Adipocyte (in vitro differentiated cells): ENCODE measurements around the gene SCAMP2.

ENCODE experiments used
- DNase-seq: peaks from one replicate; pipeline ENCODE4 v3.0.0-alpha.2; 2015; ENCODE audit warnings: low read depth
- H3K27me3 ChIP-seq: replicated peaks from 2 replicates; pipeline ENCODE4 v1.7.0; 2013; ENCODE audit warnings: mild to moderate bottlenecking, low read length, moderate library complexity; ENCODE audit not compliant: control insufficient read depth, insufficient read depth
- H3K36me3 ChIP-seq: 2 replicates; pipeline ENCODE4 v1.7.0; 2013; ENCODE audit warnings: low read length, mild to moderate bottlenecking, moderate library complexity; ENCODE audit not compliant: control insufficient read depth, insufficient read depth, severe bottlenecking
- H3K4me1 ChIP-seq: 2 replicates; pipeline ENCODE4 v1.7.0; 2013; ENCODE audit warnings: mild to moderate bottlenecking, low read length, moderate library complexity; ENCODE audit not compliant: control insufficient read depth, insufficient read depth
- H3K4me3 ChIP-seq: 2 replicates; pipeline ENCODE4 v1.7.0; 2013; ENCODE audit warnings: mild to moderate bottlenecking, low read length, moderate library complexity
- H3K9ac ChIP-seq: 2 replicates; pipeline ENCODE4 v1.7.0; 2013; ENCODE audit warnings: mild to moderate bottlenecking, low read length, moderate library complexity
- H3K9me3 ChIP-seq: 2 replicates; pipeline ENCODE4 v1.7.0; 2013; ENCODE audit warnings: mild to moderate bottlenecking, low read length, moderate library complexity; ENCODE audit not compliant: control insufficient read depth

The SCAMP2 gene

GRCh38 chr15:74835312-74835823 is 37.8 kb downstream of the SCAMP2 start:
- Histone ChIP-seq H3K36me3 (peaks cover 9% of the 10 kb centered on the region), H3K9me3 (no peaks in the 10 kb centered on the region), H3K4me3 (no peak overlapping the region), H3K9ac (no peak overlapping the region), H3K4me1 (no peaks in the 10 kb centered on the region), H3K27me3 (peaks cover 2% of the 10 kb centered on the region)
- peak; percentile 65 for DNase-seq

GRCh38 chr15:74833376-74834107 is 39.6 kb downstream of the SCAMP2 start:
- no peaks in the 10 kb centered on the region for H3K4me1 ChIP-seq
- H3K27me3 ChIP-seq = peaks cover 2% of the 10 kb centered on the region
- peaks cover 5% of the 10 kb centered on the region for H3K36me3 ChIP-seq
- no peaks in the 10 kb centered on the region for H3K9me3 ChIP-seq
- H3K9ac ChIP-seq = no peak overlapping the region
- DNase-seq = no peak
- H3K4me3 ChIP-seq = no peak overlapping the region

GRCh38 chr15:74832826-74833225 is 40.3 kb downstream of the SCAMP2 start:
- H3K4me1 ChIP-seq = no peaks in the 10 kb centered on the region
- peaks cover 5% of the 10 kb centered on the region for H3K36me3 ChIP-seq
- no peak for DNase-seq
- H3K9me3 ChIP-seq = no peaks in the 10 kb centered on the region
- H3K4me3 ChIP-seq = no peak overlapping the region
- H3K9ac ChIP-seq = no peak overlapping the region
- H3K27me3 ChIP-seq = peaks cover 4% of the 10 kb centered on the region

- peaks cover 5% of the 10 kb centered on the region for H3K36me3 ChIP-seq
- no peak for DNase-seq
- H3K9ac ChIP-seq = no peak overlapping the region
- no peaks in the 10 kb centered on the region for H3K9me3 ChIP-seq
- H3K4me1 ChIP-seq = no peaks in the 10 kb centered on the region
- H3K27me3 ChIP-seq = peaks cover 13% of the 10 kb centered on the region
- H3K4me3 ChIP-seq = no peak overlapping the region
These were observed 41.2 kb downstream of the SCAMP2 start for GRCh38 chr15:74831813-74832495.

GRCh38 chr15:74830868-74831267 is 42.3 kb downstream of the SCAMP2 start:
- Histone ChIP-seq H3K9me3 (no peaks in the 10 kb centered on the region), H3K9ac (no peak overlapping the region), H3K4me1 (no peaks in the 10 kb centered on the region), H3K36me3 (no peaks in the 10 kb centered on the region), H3K4me3 (no peak overlapping the region), H3K27me3 (peaks cover 21% of the 10 kb centered on the region)
- no peak for DNase-seq

- DNase-seq = no peak
- H3K27me3 ChIP-seq = peaks cover 29% of the 10 kb centered on the region
- no peaks in the 10 kb centered on the region for H3K36me3 ChIP-seq
- no peaks in the 10 kb centered on the region for H3K4me1 ChIP-seq
- no peak overlapping the region for H3K9ac ChIP-seq
- no peak overlapping the region for H3K4me3 ChIP-seq
- no peaks in the 10 kb centered on the region for H3K9me3 ChIP-seq
These were observed 43.2 kb downstream of the SCAMP2 start for GRCh38 chr15:74829991-74830390.

GRCh38 chr15:74829486-74829885 is 43.7 kb downstream of the SCAMP2 start:
- H3K9ac ChIP-seq = no peak overlapping the region
- DNase-seq = no peak
- H3K27me3 ChIP-seq = peaks cover 34% of the 10 kb centered on the region
- H3K9me3 ChIP-seq = no peaks in the 10 kb centered on the region
- H3K4me1 ChIP-seq = no peaks in the 10 kb centered on the region
- H3K36me3 ChIP-seq = no peaks in the 10 kb centered on the region
- H3K4me3 ChIP-seq = no peak overlapping the region

- no peaks in the 10 kb centered on the region for H3K36me3 ChIP-seq
- no peak overlapping the region for H3K9ac ChIP-seq
- no peak overlapping the region for H3K4me3 ChIP-seq
- no peak for DNase-seq
- no peaks in the 10 kb centered on the region for H3K9me3 ChIP-seq
- peaks cover 40% of the 10 kb centered on the region for H3K27me3 ChIP-seq
- no peaks in the 10 kb centered on the region for H3K4me1 ChIP-seq
These were observed 44.3 kb downstream of the SCAMP2 start for GRCh38 chr15:74828835-74829234.

GRCh38 chr15:74827614-74828013 is 45.6 kb downstream of the SCAMP2 start:
- DNase-seq = no peak
- Histone ChIP-seq H3K27me3 (peaks cover 50% of the 10 kb centered on the region), H3K36me3 (no peaks in the 10 kb centered on the region)

GRCh38 chr15:74826921-74827320 is 46.2 kb downstream of the SCAMP2 start:
- DNase-seq = no peak
- Histone ChIP-seq H3K27me3 (peaks cover 54% of the 10 kb centered on the region), H3K4me3 (no peak overlapping the region), H3K9me3 (no peaks in the 10 kb centered on the region), H3K36me3 (no peaks in the 10 kb centered on the region), H3K9ac (no peak overlapping the region), H3K4me1 (no peaks in the 10 kb centered on the region)

More at GRCh38 chr15:74827614-74828013, 45.6 kb downstream of the SCAMP2 start:
- Histone ChIP-seq H3K9me3 (no peaks in the 10 kb centered on the region), H3K9ac (no peak overlapping the region), H3K4me1 (no peaks in the 10 kb centered on the region), H3K4me3 (no peak overlapping the region)

GRCh38 chr15:74826364-74826819 is 46.8 kb downstream of the SCAMP2 start, which contains the start of gene CPLX3:
Gene CPLX3, plus strand, starts transcription at chr15:74826627. Its CDS starts 77 bp downstream, at chr15:74826704.
- H3K9me3 ChIP-seq = no peaks in the 10 kb centered on the region
- H3K9ac ChIP-seq = no peak within 1 kb of the TSS
- peaks cover 54% of the 10 kb centered on the region for H3K27me3 ChIP-seq
- H3K4me1 ChIP-seq = no peaks in the 10 kb centered on the region
- H3K36me3 ChIP-seq = no peaks in the 10 kb centered on the region
- H3K4me3 ChIP-seq = no peak within 1 kb of the TSS
- DNase-seq = peak; percentile 50
